MV-4-11 (cell line): ENCODE measurements around the gene SNX20.

ENCODE experiments used
- DNase-seq: peaks from one replicate; lab custom pipeline; 2025; lab: John Stamatoyannopoulos, UW

Gene SNX20

DNA sequence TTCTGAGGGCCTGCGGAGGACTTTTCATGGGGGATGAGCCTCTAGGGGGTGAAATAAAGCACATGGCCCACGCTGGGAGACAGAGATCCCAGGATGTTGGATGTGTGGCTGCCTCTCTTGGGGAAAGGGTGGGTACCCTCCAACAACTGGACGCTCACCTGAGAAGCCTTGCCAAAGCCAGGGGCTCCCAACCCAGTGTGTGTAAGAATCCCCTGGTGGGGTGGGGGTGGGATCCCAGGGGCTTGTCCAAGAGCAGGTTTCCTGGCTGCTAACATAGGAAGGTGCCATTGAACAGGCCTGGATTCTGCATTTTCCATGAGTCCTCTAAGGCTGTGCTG is 587 bp downstream of the SNX20 start:
- DNase-seq, result no peak

DNA sequence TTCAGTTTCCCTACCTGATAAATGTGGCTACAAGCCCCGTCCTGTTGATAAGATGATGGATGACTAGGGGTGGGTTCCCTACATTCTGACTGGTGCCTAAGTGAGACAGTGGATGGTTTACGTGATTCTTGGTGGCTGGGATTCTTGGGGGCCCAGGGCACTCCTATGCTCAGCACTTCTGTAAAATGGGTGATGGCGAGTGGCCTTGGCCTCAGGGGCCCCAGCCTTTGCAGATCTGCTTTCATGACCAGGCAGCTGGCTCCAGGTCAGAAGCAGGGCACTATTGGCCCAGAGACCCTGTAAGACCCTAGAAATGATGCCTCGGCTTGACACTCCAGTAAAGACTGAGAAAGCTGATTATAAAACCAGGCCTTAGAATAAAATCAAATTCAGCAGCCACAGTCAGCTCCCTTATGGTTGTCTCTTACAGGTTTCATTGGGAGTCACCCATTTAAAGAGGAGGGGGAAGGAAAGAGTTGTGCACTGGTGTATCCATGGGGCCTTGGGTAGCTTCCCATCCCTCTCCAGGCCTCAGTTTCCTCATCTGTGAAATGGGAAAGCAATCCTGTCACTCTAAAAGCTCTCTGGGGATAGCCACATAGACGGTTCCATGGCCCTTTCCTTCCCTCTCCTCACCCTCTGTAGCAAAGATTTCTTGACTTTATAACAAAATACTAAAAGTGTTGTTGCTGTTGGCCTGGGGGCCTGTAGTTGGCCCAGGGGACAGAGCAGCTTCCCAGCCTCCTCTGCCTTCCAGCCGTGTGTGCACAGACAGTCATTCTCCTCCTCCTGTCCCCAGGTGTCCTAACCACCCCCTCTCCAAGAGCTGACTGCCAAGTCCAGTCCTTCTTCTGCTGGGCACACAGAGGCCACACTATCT is 1.2 kb downstream of the SNX20 start:
- no peak for DNase-seq

DNA sequence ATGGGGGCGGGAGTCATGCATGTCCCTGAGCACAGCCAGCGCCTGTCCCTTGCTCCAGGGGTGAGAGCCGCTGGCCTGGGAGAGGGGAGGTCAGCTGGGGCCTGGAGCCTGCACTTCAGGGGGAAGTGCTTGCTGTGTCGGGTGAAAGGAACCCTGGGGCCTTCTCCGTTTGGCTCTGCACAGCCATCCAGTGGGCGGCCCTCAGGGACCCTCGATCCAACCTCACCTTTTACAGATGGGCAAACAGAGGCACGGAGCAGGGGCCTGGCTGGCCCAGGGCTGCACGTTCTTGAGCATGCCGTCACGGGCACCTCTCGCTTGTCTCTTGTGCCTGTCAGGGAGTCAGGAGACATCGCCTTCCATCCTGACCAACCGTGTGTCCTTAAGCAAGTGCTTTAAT is 1.8 kb downstream of the SNX20 start:
- no peak for DNase-seq

DNA sequence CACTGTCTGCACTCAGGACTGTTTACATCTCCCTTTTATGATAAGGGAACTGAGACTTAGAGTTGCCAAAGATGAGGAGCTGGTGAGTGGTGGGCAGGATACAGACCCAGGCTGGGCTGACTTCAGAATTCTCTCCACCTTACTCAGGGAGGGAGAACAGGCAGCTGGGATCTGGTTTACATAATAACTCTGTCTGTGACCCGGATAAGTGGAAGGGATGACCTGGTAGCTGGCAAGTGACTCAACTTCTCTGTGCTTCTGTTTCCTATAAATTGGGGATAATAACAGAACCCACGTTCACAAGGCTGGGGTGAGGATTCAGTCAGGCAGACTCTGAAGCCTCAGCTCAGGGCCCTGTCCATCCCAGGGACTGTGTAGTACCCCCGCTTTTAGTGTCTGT is 2.6 kb downstream of the SNX20 start:
- peak; percentile 57 for DNase-seq

DNA sequence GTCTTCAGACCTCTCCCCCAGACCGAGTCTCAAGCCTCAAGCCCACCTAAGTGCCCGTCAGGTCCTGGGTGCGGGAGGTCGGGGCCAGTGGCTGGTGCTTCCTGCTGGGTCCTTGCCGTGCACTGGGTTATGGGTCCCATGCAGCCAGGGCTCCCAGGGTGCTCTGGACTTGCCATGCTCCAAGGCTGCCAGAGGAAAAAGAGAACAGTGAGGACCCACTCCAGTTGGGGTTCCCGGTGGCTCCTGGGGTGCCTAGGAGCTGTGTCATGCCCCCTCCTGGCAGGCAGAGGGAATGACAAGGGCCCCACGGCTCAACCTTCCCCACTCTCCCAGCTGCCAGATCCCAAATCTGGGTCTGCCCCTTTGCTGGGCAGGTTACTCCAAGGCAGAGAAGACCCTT is 3.8 kb downstream of the SNX20 start:
- no peak for DNase-seq

DNA sequence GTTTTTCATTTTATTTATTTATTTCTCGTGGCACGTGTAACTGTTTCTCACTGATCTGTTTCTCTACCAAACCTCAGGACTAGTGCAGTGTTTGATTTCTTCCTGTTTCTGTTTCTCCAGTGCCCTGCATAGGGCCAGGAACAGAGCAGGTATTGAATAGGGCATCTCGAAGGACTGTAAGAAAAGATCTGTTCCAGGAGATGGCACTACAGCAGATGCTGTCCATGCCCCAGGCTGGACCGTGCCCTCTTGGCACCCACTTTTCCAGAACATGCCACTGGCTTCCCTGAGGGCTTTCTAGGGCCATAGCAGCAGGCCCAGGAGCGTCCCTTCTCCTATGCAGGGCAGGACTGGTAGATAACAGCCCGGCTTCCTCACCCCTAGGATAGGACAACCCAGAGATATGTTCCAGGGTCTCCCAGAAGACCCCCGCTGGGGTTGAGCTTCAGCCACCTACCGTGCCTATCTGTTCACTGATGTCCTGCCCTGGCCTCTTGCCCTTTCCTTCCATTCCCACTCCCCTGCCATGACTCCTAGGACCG is 4.4 kb downstream of the SNX20 start:
- DNase-seq, result no peak

DNA sequence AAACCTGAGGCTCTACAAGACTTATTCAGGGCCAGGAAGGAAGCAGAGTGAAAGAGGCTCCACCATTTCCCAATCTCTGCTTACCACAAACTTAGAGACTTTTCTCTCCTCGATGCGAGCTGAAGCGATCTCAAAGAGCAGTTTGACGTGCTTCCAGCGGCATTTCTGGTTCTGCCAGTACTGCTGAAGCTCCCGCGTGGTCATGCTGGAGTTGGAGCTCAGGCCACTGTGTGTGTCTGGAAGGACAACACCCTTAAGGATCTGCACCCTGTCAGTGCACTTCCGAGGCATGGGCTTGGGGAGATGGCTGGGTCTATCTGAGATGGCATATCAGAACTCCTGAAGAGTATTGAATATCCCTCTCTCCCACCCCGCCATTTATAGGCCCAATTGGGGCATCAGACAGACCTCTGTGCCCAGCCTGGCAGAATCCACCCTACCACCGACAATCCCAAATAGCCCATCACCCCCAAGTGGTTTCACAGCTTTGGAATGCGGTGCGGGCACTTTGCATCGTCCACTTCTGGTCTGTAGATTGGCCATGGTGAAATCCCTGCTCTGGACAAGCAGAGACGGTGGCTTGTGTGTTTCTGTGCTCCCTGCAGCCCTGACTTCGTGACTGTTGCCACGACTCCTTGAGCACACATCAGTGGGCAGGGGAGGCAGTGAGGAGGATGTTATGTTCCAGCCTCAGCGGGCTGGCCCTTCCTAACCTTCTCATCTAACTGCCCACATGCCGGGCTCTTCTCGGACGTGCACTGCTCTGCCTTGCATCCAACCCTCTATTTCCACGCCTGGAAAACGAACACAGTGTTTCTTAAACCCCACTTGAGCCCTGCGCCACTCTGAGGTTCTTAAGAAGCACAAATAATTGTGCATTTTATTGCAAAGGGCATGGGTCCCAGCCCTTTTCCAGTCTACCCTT is 5.2 kb downstream of the SNX20 start:
- no peak for DNase-seq

DNA sequence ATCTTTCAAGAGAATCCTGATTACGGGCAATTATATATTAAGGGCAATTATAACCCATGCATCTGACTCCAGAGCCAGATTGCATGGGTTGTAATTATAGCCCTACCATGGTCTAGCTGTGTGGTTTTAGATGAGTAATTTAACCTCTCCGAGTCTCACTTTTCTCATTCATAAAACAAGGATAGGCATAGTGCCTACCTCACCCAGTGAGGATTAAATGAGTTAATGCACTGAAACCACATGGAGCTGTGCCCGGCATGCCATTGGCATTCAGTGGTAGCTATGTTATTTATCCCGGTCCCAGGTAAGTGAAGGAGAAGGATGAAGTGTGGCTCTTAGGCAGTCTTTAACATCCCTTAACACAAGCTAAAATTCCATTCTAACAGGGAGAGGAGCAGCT is 6.3 kb downstream of the SNX20 start:
- DNase-seq, result no peak

DNA sequence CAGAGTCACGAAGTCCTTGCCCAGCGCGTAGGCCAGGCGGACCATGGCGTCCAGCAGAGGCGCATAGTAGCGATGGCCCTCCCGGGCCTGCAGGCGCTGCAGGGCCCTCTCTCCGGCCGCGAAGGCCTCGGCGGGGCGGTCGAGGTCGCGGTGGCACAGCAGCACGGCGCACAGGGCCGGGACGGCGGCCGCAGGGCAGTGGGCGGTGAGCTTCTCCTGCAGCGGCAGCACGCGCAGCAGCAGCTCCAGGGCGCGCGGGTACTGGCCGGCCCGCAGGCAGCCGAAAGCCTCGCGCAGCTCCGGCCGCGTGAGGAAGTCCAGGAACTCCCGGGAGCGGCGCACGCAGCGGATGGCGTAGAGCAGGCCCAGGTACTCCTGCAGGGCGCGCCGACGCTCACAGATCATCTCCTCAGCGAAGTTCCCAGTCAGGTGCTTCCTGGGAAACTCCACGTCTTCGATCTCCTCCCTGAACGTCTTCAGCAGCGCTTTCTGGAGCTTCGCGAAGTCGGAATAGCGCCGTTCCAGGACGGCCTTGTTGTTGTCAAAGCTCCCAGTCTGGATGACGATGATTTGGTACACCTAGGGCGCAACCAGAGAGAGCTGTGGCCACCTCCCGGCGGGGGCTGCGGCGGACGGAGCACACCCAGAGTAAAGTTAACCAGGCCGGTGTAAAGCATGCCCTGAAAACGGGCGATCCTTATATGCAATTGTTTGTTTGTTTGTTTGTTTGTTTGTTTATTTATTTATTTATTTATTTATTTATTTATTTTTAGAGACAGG is 7.4 kb downstream of the SNX20 start:
- DNase-seq, result no peak

DNA sequence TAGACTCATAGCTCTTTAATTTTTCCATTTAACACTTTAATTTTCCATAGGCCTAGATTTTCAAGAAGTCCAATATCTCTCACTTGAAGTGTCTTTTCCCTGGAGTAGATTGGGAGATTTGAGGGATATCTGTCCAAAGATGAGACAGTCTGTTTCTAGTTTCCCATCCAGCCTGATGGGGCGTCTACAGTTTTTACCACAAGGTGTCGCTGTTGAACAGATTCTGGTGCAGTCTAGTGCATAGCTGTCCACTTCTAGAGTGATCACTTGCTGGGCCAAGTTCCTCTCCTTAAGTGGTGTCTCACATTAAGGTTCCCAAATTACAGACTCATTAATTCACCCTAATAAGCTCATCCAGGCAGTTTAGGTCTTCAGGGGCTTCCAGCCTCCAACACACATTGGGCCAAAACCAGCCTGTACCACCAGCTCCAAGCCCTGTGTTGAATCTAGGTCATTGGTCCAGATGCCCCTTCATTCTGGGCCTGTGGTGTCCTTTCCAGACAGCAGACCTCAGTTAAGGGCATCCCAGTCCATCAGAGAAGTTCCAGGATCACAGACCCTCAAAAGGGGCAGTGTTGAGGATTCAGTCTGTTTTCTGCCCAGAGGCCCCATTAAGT is 9.4 kb downstream of the SNX20 start:
- DNase-seq, result peak; percentile 58

DNA sequence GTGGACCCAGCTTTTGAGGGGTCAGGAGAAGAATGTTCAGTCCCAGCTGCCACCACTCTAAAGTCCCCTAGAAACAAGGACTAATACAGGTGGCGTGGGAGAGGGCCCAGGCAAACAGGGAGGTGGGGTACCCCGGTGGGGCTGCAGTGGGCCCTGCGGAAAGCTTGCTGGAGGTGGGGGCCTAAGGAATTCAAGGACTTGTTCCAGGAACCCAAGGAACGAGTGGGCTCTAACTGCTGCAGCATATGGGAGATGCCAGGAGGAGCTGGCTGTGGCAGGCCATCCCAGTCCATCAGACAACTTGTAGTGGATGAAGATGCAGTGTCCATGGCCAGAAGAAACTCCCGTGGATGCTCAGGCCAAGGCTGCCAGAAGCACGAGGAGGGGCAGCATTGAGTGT is 10.6 kb downstream of the SNX20 start:
- no peak for DNase-seq

DNA sequence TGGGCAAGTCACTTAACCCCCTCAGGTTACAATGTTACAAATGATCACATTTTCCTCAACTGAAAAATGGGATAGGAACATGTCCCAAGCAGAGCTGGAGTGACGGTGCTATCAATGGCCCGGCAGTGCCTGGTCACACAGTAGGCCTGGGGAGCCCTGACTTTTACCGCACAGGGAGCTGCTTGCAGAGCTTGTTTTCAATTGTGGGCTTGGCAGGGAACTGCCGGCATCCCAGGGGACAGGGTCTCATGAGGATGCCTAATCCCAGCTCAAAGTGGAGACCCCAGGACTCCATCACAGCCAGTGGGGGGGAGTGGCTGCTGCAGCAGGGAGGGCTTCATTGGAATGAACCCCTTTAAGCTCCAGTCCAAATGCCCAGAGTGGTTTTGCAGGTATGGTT is 11.4 kb downstream of the SNX20 start:
- no peak for DNase-seq

DNA sequence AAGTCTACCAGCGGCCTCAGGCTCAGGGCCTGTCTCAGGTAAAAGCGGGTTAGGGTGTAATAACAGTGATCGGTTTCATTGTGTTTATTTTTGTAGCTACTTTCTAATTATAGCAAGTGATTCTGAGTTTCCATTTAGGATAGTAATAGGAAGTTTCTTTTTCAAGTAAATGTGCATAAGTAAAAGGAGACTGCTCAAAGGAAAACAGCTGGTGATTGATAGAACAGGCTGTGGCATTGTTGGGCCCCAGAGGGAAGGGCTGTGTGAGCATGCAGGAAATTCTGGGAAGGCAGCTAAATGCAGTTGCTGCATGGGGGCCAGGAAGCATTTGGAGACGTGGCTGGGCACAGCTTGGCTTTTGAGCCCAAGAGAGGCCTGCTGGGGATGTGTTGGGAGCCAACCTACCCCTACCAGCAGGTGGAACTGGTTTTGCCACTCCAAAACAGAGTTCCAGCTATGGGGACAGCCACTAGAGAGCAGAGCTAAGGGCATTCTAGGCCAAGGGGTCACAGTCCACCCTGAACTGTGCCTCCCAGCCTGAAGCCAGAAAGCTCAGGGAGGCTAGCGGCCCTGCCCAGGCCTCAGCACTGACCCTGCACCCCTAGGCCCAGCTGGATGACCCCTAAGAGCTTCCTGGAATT is 12.6 kb downstream of the SNX20 start:
- DNase-seq, result no peak

DNA sequence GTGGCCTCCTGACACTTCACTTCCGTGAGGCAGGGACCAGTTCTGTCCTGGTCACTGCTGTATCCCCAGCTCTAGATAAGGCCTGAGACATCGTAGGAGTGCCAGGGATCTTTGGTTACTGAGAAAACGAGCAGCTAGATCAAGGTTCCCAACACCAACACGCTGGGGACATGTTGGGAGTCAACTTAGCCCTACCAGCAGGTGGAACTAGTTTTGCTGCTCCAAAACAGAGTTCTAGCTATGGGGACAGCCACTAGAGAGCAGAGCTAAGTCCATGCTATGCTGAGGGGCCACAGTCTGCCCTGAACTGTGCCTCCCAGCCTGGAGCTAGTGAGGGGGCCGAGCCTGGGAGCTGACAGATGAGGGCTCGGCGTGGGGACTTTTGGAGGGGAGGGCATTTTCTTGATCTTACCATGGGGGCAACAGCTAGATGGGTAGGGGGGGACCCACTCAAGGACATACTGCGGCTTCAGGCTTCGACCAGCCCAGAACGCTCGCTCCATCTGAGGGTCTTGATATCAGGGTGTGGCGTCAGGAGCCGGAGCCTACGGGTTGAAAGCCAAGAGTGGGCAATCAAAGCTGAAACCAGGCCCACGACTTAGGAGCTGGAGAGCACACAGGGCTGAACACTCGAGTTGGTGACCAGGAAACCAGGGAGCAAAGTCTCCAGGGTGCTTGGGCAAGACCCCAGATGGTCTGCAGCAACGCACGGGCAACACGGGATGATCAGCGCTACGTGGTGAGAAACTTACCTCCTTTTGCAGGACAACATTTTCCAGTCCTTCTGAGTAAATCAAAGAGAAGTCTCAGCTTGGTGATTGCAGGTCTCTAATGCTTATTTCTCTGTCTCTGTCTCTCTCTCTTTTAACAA is 13.4 kb downstream of the SNX20 start:
- DNase-seq, result peak; percentile 45

DNA sequence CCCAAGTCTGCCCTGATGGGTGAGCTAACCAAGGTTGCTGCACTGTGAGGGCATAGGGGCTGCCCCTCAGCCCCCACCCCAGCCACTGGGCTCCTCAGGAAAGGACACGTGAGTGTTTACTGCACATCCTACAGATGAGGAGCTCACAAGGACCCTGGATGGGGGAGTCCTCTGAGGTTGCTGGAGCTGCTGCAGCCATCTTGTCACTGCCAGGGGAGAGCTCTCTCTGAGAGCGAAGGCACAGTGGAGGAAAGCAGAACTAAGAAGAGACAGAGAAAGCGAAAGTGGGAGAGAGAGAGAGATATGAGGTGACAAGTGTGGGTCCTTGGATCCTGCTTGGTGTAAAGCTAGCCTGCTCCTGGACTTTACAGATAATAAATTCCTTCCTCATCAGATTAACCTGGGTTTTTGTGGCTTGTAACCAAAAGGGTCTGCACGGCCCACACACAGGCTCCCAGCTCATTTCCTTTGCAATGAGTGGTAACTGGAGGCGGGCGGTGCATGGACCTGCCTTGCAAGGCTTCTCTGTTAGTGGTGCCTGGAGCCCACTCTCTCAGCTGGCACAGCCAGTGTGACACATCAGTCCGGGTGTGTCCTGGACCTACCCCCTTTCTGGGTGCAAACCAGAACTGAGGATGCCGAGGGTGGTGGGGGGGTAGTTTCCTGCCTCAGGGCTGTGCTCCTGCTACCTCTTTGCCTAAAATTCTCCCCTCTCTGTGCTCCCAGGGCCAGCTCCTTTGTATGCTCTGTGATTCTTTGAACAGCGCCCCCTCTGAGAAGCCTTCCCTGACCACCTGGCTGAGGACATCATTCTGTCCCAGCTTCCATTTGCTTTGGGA is 14.2 kb downstream of the SNX20 start:
- DNase-seq, result peak; percentile 81

DNA sequence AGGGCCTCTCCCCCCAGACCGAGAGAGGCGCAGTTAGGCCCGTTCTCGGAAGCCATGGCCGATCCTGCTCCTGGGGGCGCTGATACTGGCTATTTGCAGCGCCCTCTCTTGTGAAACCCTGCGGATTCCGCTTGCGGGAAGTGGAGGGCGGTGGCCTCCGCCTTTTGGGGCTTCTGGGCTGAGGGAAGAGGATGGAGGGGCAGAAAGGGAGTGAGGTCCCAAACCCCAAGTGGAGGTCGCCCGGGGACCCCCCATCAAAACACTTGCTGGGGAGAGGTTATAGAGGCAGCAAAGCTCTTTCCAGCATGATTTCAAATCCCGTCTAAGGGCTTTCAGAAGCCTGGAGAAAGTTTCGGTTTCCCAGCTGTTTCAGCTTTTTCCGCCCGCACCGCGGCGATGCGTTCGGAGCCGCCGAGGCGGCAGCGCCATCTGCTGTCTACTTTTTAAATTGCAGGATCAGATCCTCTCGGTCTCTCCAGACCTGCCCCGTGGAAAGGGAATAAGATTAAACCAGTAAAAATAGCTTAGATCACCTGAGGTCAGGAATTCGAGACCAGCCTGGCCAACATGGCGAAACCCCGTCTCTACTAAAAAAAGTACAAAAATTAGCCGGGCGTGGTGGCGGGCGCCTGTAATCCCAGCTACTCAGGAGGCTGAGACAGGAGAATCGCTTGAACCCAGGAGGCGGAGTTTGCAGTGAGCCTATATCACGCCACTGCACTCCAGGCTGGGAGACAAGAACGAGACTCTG is 15.8 kb downstream of the SNX20 start:
- DNase-seq, result peak; percentile 63

DNA sequence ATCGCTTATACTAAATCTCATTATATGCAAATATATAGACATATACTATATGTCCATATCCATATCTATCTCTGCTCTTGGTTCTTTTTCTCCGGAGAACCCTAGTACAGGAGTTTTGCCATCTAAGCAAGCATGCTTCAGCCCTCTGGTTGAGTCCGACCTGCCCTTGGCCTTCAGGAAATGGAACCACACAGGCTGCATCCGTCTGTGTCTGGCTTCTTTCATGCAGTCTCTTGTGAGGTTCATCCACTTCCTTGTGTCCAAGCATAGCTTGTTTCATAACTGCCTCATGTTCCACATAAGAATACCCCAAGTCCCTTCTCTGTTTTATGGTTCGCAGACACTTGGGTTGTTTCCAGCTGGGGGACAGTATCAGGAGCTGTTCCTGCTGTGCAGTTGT is 16.8 kb downstream of the SNX20 start:
- no peak for DNase-seq

DNA sequence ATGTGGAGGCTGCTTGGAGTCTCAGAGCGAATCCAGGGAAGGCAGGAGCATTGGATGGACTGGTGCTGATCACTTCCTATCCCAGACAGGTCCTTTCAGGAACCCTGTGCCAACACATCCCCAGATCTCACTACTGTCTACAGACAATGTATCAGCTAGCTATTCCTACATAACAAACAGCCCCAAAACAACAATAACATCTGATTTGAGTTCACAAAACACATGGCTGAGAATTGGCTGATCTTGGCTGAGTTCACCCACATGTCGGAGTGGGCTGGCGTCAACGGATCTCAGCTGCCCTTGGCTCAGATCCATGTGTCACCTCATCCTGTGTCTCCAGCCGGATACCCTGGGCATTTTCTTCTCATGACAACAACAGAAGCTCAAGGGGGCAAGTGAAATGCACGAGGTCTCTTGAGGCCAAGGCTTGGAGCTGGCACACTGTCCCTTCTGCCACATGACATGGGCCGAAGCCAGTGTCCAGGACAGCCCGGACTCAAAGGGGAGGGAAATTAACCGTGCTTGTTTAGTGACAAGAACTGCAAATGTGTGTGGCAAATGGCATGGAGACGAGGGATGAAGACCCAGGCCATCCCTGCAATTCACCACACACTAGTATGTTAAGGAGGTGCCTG is 18.7 kb downstream of the SNX20 start:
- DNase-seq, result no peak
